Metanephros (tissue), 1 donor: ENCODE measurements around the gene TMC1. TPM values are rescaled to one million over a fixed set of nuclear protein-coding genes. Genes with fewer than 3 reads are reported as not detected.

Experiments
- total RNA-seq: library from RNA; depleted of rRNA; stranded (reverse); fragments of >200 nt; gene quantifications from one replicate; pipeline ENCODE4 v1.2.3, GENCODE V29; 2014

The TMC1 gene
- total RNA-seq: 0.41 TPM

DNA sequence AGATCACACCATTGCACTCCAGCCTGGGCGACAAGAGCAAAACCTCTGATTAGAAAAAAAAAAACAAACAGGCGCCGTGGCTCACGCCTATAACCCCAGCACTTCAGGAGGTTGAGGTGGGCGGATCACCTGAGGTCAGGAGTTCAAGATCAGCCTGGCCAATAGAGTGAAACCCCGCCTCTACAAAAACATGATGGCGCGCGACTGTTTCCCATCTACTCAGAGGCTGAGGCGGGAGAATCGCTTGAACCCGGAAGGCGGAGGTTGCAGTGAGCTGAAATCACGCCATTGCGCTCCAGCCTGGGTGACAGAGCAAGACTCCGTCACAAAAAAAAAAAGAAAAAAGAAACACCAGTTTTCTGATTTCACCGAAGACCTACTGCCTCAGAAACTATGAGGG lies at the start of gene TMC1:
Gene TMC1 (plus strand): TSS at position 193 of the 400 bp plus-strand sequence. CDS start 127,041 bp downstream, outside the sequence.

Other genes with a start within 250 kb of the TMC1 start
- 193 TPM for gene ZFAND5, start 156.4 kb upstream of the TMC1 start, total RNA-seq